Ishikawa (cell line): ENCODE data around the gene PRR16.

Experiments
- CEBPB ChIP-seq: IDR thresholded peaks from 2 replicates; pipeline ENCODE4 v1.6.1; 2012
- CREB1 ChIP-seq: IDR thresholded peaks from 2 replicates; pipeline ENCODE4 v1.6.1; 2012; ENCODE audit warnings: low read depth
- EGR1 ChIP-seq: IDR thresholded peaks from 2 replicates; pipeline ENCODE4 v1.6.1; 2012
- EP300 ChIP-seq: IDR thresholded peaks from 2 replicates; pipeline ENCODE4 v1.6.1; 2012; ENCODE audit warnings: borderline replicate concordance
- FOXM1 ChIP-seq: IDR thresholded peaks from 2 replicates; pipeline ENCODE4 v1.6.1; 2012; ENCODE audit warnings: low read depth, borderline replicate concordance
- MAX ChIP-seq: IDR thresholded peaks from 2 replicates; pipeline ENCODE4 v1.6.1; 2012
- NFIC ChIP-seq: IDR thresholded peaks from 2 replicates; pipeline ENCODE4 v1.6.1; 2012
- RAD21 ChIP-seq: IDR thresholded peaks from 2 replicates; pipeline ENCODE4 v1.6.1; 2012; ENCODE audit warnings: low read depth
- REST ChIP-seq: IDR thresholded peaks from 2 replicates; pipeline ENCODE4 v1.6.1; 2012; ENCODE audit warnings: low read depth, mild to moderate bottlenecking
- TAF1 ChIP-seq: IDR thresholded peaks from 2 replicates; pipeline ENCODE4 v1.6.1; 2012; ENCODE audit warnings: low read depth, mild to moderate bottlenecking
- TCF12 ChIP-seq: IDR thresholded peaks from 2 replicates; pipeline ENCODE4 v1.6.1; 2012; ENCODE audit warnings: low read depth
- TEAD4 ChIP-seq: IDR thresholded peaks from 2 replicates; pipeline ENCODE4 v1.6.1; 2012
- USF1 ChIP-seq: IDR thresholded peaks from 2 replicates; pipeline ENCODE4 v1.6.1; 2012
- YY1 ChIP-seq: IDR thresholded peaks from 2 replicates; pipeline ENCODE4 v1.6.1; 2012; ENCODE audit warnings: low read depth
- ZBTB7A ChIP-seq: IDR thresholded peaks from 2 replicates; pipeline ENCODE4 v1.6.1; 2012; ENCODE audit warnings: low read depth

PRR16 gene

GRCh38 chr5:120449501-120449900 lies 14.6 kb upstream of the PRR16 start:
- TF ChIP-seq CREB1 (no peak), TCF12 (no peak), EP300 (no peak), RAD21 (no peak), FOXM1 (no peak), REST (no peak), TAF1 (no peak), CEBPB (no peak), ZBTB7A (no peak), USF1 (no peak), TEAD4 (no peak), NFIC (no peak), MAX (no peak), EGR1 (no peak), YY1 (no peak)

GRCh38 chr5:120450910-120451309 lies 13.2 kb upstream of the PRR16 start:
- TF ChIP-seq REST (no peak), NFIC (no peak), MAX (no peak), CREB1 (no peak), YY1 (no peak), EP300 (no peak), EGR1 (no peak), TEAD4 (no peak), TAF1 (no peak), USF1 (no peak), TCF12 (no peak), ZBTB7A (no peak), RAD21 (no peak)

- TF ChIP-seq TEAD4 (no peak), CREB1 (no peak), YY1 (no peak), TCF12 (no peak), EGR1 (no peak), CEBPB (no peak), TAF1 (no peak)
These were observed 12.7 kb upstream of the PRR16 start for GRCh38 chr5:120451445-120451844.

- TF ChIP-seq EGR1 = no peak
- TF ChIP-seq FOXM1 = no peak
- no peak for TF ChIP-seq NFIC
- no peak for TF ChIP-seq YY1
- TF ChIP-seq EP300 = no peak
- TF ChIP-seq TEAD4 = no peak
- no peak for TF ChIP-seq CREB1
- TF ChIP-seq MAX = no peak
- no peak for TF ChIP-seq TCF12
- no peak for TF ChIP-seq ZBTB7A
These were observed 11.6 kb upstream of the PRR16 start for GRCh38 chr5:120452471-120452870.

- TF ChIP-seq REST = no peak
- peak; percentile 73 for TF ChIP-seq MAX
- TF ChIP-seq EP300 = no peak
- no peak for TF ChIP-seq EGR1
- TF ChIP-seq NFIC = peak; percentile 77
- peak; percentile 2; the same call in 1 of the 2 replicates for TF ChIP-seq CEBPB
- TF ChIP-seq USF1 = no peak; the same call in 1 of the 2 replicates
- TF ChIP-seq TEAD4 = peak; percentile 97
- peak; percentile 70 for TF ChIP-seq TCF12
- no peak for TF ChIP-seq FOXM1
- TF ChIP-seq YY1 = no peak
- no peak for TF ChIP-seq TAF1
- no peak for TF ChIP-seq CREB1
- no peak for TF ChIP-seq ZBTB7A
- no peak for TF ChIP-seq RAD21
These were observed 9.9 kb upstream of the PRR16 start for GRCh38 chr5:120454094-120454798.
